ENCODE measurements around the gene TAS1R2.

The TAS1R2 gene

DNA sequence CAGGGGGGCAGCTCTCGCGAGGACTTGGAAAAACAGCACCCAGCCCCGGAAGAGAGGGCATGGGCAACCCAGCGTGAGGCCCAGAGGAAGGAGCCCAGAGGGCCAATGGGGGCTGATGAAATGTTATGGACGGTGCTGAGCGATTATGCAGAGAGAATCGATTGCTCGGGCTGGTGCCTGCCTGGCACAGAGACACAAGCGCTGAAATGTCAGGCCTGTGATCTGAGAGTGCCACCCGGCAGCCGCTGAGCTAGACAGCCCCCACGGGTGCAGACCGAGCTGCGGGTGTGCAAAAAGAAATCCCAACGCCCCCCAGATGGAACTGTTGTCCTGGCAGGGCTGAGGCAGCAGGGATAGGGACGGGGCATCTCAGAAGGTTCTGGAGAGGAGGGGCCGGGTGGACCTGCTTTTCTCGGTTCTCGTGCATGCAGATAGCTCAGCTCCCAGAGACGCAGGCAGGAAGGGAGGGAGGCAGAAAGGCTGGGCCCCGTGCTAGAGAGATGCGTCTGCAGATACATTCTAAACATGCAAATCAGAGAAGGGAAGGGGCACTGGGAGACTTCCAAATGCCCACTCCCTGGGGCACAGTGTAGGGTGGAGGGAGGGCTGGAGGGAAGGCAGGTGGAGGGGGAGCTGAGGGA is 41.5 kb downstream of the TAS1R2 start:
- Histone ChIP-seq H3K27me3 (peaks cover 58% of the 10 kb centered on the region), H3K27ac (no peak overlapping the region), H3K36me3 (no peaks in the 10 kb centered on the region), H3K4me3 (ENCODE audit: low read depth in 1 of 2, low read length in 1 of 2) (no peak overlapping the region), H3K4me1 (ENCODE audit: control insufficient read depth in 1 of 2, insufficient read depth in 1 of 2, low read depth in 1 of 2, low read length in 1 of 2) (no peaks in the 10 kb centered on the region), H3K9me3 (no peaks in the 10 kb centered on the region)
- TF ChIP-seq, protein P1, sequence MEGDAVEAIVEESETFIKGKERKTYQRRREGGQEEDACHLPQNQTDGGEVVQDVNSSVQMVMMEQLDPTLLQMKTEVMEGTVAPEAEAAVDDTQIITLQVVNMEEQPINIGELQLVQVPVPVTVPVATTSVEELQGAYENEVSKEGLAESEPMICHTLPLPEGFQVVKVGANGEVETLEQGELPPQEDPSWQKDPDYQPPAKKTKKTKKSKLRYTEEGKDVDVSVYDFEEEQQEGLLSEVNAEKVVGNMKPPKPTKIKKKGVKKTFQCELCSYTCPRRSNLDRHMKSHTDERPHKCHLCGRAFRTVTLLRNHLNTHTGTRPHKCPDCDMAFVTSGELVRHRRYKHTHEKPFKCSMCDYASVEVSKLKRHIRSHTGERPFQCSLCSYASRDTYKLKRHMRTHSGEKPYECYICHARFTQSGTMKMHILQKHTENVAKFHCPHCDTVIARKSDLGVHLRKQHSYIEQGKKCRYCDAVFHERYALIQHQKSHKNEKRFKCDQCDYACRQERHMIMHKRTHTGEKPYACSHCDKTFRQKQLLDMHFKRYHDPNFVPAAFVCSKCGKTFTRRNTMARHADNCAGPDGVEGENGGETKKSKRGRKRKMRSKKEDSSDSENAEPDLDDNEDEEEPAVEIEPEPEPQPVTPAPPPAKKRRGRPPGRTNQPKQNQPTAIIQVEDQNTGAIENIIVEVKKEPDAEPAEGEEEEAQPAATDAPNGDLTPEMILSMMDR (IDR thresholded peaks at IDR 0.05): no peak

DNA sequence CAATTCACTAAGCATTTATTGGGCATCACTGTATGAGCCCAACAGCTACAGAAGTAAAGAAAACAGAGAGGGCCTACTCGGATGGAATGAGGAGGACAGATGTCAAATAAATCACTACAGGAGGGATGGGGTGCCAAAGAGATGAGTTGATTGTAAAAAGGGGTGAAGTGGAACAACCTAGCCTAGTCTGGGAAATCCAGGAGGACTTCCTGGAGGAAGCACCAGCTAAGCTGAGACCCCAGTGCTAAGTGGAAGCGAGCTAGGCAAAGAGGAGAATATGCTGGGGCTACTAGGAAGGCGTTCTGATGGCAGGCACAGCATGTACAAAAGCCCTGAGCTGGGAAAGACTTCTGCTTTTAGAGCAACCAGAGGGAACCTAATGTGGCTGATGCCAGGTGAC is 42.1 kb downstream of the TAS1R2 start:
- Histone ChIP-seq H3K4me3 (ENCODE audit: low read depth in 1 of 2, low read length in 1 of 2) (no peak overlapping the region), H3K9me3 (no peaks in the 10 kb centered on the region)
- TF ChIP-seq, protein P1 (IDR thresholded peaks at IDR 0.05): no peak

DNA sequence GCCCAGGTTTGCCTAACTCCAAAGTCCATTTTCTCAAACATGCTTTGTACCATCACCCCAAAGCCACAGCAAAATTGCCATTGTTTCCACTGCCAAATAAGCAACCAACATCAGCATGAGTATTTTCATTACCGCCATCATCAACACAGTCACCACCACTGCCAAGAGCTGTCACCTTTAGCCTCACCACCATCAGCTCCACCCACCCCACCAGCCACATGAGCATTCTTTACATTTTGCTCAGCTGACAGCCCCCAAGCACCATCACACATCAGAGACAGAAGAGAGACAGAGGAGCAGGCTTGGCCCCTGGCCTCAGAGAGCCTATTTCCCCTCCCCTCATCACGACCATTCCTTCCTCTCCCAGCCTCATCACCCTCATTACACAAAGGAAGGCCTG is 42.7 kb downstream of the TAS1R2 start:
- TF ChIP-seq, protein P1 (IDR thresholded peaks at IDR 0.05): no peak
- H3K4me1 ChIP-seq (ENCODE audit: control insufficient read depth in 1 of 2, insufficient read depth in 1 of 2, low read depth in 1 of 2, low read length in 1 of 2): no peaks in the 10 kb centered on the region
- H3K27ac ChIP-seq: no peak overlapping the region
- peaks cover 58% of the 10 kb centered on the region for H3K27me3 ChIP-seq
- no peaks in the 10 kb centered on the region for H3K36me3 ChIP-seq
- H3K9me3 ChIP-seq: no peaks in the 10 kb centered on the region
- H3K4me3 ChIP-seq (ENCODE audit: low read depth in 1 of 2, low read length in 1 of 2): no peak overlapping the region

More for the DNA sequence above, 42.1 kb downstream of the TAS1R2 start:
- Histone ChIP-seq H3K27me3 (peaks cover 58% of the 10 kb centered on the region), H3K27ac (no peak overlapping the region), H3K36me3 (no peaks in the 10 kb centered on the region), H3K4me1 (ENCODE audit: control insufficient read depth in 1 of 2, insufficient read depth in 1 of 2, low read depth in 1 of 2, low read length in 1 of 2) (no peaks in the 10 kb centered on the region)

DNA sequence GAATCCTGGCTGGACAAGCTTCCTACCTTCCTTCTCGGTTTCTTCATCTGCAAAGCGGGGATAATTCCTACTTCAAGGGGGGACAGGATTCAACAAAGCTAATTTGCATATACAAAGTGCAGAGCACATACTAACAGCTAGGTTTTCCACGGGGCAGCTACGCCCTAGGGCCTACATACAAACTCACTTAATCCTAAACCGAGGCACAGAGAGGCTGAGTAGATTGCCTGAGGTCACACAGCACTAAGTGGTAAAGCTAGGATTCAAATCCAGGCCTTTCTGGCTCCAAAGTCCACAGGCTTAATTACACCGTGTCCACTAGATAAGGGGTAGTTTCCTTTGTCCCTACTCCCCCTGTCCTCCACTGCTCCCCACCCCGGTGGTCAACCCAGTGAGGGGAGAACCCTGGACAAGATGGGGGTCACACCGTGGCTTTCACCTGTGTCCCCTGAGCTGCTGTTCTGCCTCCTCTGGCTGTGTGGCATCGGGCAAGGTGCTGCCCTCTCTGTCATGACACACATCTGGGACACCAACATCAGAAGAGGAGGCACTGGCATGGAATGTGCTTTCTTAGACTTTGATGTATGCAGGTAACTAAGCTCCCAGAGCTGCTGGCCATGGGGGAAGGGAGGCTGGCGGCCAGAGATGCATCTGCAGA is 44.5 kb downstream of the TAS1R2 start:
- Histone ChIP-seq H3K36me3 (no peaks in the 10 kb centered on the region), H3K27me3 (peaks cover 60% of the 10 kb centered on the region), H3K9me3 (no peaks in the 10 kb centered on the region), H3K4me1 (ENCODE audit: control insufficient read depth in 1 of 2, insufficient read depth in 1 of 2, low read depth in 1 of 2, low read length in 1 of 2) (no peaks in the 10 kb centered on the region), H3K4me3 (ENCODE audit: low read depth in 1 of 2, low read length in 1 of 2) (no peak overlapping the region), H3K27ac (no peak overlapping the region)
- TF ChIP-seq, protein P1 (IDR thresholded peaks at IDR 0.05): no peak

DNA sequence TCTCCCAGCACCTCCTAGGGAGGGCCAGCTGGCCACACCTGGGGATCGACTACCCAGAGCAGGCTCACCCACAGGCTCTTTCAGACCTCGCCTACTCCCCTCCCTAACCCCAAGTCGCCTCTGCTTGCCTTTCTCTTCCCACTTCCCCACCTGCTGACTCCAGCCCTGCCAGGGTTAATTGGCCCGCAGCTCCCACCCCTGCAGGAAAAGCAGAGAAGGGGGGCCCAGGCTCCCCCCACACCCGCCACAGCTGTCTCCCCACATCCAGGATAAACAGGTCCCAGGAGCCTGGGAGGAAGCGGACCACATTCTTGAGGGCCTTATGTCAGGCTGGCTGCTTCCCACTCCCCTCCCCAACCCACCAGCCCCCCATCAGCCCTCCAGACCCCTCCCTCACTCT is 45.0 kb downstream of the TAS1R2 start:
- peaks cover 56% of the 10 kb centered on the region for H3K27me3 ChIP-seq
- no peaks in the 10 kb centered on the region for H3K36me3 ChIP-seq
- H3K27ac ChIP-seq: no peak overlapping the region

More for the DNA sequence above, 45.0 kb downstream of the TAS1R2 start:
- no peaks in the 10 kb centered on the region for H3K9me3 ChIP-seq
- TF ChIP-seq, protein P1 (IDR thresholded peaks at IDR 0.05): no peak
- no peaks in the 10 kb centered on the region for H3K4me1 ChIP-seq (ENCODE audit: control insufficient read depth in 1 of 2, insufficient read depth in 1 of 2, low read depth in 1 of 2, low read length in 1 of 2)
- H3K4me3 ChIP-seq (ENCODE audit: low read depth in 1 of 2, low read length in 1 of 2): no peak overlapping the region
